K562 (cell line): Measurements from ENCODE around the gene LGI4.

Experiments
- ASH1L ChIP-seq: fragments of 450-650 bp; IDR thresholded peaks from 2 replicates; pipeline ENCODE4 v1.6.1; 2018; ENCODE audit warnings: borderline replicate concordance, mild to moderate bottlenecking, low read depth; ENCODE audit not compliant: partially characterized antibody
- BDP1 ChIP-seq: IDR thresholded peaks from 3 replicates; pipeline ENCODE4 v1.6.1; 2011; ENCODE audit not compliant: insufficient read length, insufficient read depth
- ELF1 ChIP-seq: fragments of 200-800 bp; sonication (Bioruptor generic); IDR thresholded peaks from 2 replicates; pipeline ENCODE4 v1.6.1; 2016; ENCODE audit warnings: missing genetic modification characterization, missing compliant biosample characterization
- EP300 ChIP-seq: IDR thresholded peaks from 2 replicates; pipeline ENCODE4 v1.6.1; 2012; ENCODE audit warnings: low read length, improper control_type of control experiment
- EZH2 ChIP-seq: IDR thresholded peaks from 2 replicates; pipeline ENCODE4 v1.6.1; 2012; ENCODE audit warnings: low read depth, mild to moderate bottlenecking, inconsistent platforms, low read length, borderline replicate concordance
- HNRNPLL ChIP-seq: fragments of 200-400 bp; formaldehyde crosslinking; IDR thresholded peaks from 2 replicates; pipeline ENCODE4 v1.6.1; 2017; ENCODE audit warnings: low read length, low read depth, mild to moderate bottlenecking; ENCODE audit not compliant: poor library complexity, severe bottlenecking
- YY1 ChIP-seq, 3 experiments: IDR thresholded peaks; 2 replicates each; pipeline ENCODE4 v1.6.1; 2011; ENCODE audit warnings: low read length in 2 of 3, mild to moderate bottlenecking in 2 of 3, moderate library complexity in 2 of 3, borderline replicate concordance in 1 of 3, control low read depth in 1 of 3, low read depth in 1 of 3; ENCODE audit not compliant: insufficient read depth in 3 of 3, insufficient replicate concordance in 2 of 3, control insufficient read depth in 1 of 3, insufficient read length in 1 of 3; ENCODE audit errors: extremely low read depth in 1 of 3

GRCh38 chr19:35089554-35089953 lies 45.3 kb downstream of the LGI4 start:
- TF ChIP-seq ASH1L (no peak), EP300 (no peak), EZH2 (no peak), BDP1 (no peak), YY1 (IDR thresholded peaks at IDR 0.05; ENCODE audit: borderline replicate concordance in 1 of 3, control insufficient read depth in 1 of 3, extremely low read depth in 1 of 3, insufficient read depth in 3 of 3, insufficient read length in 1 of 3, insufficient replicate concordance in 2 of 3, low read depth in 1 of 3, low read length in 2 of 3) (no peak), ELF1 (tag) (no peak), HNRNPLL (no peak)
